HG02610 (cell line): ENCODE measurements around the gene TLK2.
"Not testable (repeated sequence)": the region's sequence is repeated elsewhere in the genome, so short reads cannot be mapped to it uniquely, and the experiment has no call there.

Experiments used
- ATAC-seq: cut with Tn5 transposase; IDR thresholded peaks from one replicate; pipeline ENCODE4 v1.9.1; 2021; ENCODE audit warnings: mild to moderate bottlenecking, moderate library complexity; ENCODE audit not compliant: unreplicated experiment

The TLK2 gene

GRCh38 chr17:62597920-62598319 is 119.3 kb downstream of the TLK2 start:
- ATAC-seq: no peak

- no peak for ATAC-seq
These were observed 121.5 kb downstream of the TLK2 start for GRCh38 chr17:62599964-62600657.

GRCh38 chr17:62600805-62601204 is 122.2 kb downstream of the TLK2 start:
- no peak for ATAC-seq

- no peak for ATAC-seq
These were observed 122.8 kb downstream of the TLK2 start for GRCh38 chr17:62601471-62601870.

GRCh38 chr17:62603783-62604182 is 125.2 kb downstream of the TLK2 start:
- not testable (repeated sequence) for ATAC-seq

- no peak for ATAC-seq
These were observed 127.0 kb downstream of the TLK2 start for GRCh38 chr17:62605588-62605987.

- no peak for ATAC-seq
These were observed 132.7 kb downstream of the TLK2 start for GRCh38 chr17:62611292-62611691.

GRCh38 chr17:62611728-62612127 is 133.1 kb downstream of the TLK2 start:
- ATAC-seq: no peak

- ATAC-seq: not testable (repeated sequence)
These were observed 133.7 kb downstream of the TLK2 start for GRCh38 chr17:62612289-62612688.

GRCh38 chr17:62613095-62613494 is 134.5 kb downstream of the TLK2 start:
- ATAC-seq: not testable (repeated sequence)

- no peak for ATAC-seq
These were observed 135.5 kb downstream of the TLK2 start for GRCh38 chr17:62614142-62614541.

GRCh38 chr17:62615503-62615902 is 136.9 kb downstream of the TLK2 start:
- no peak for ATAC-seq

- no peak for ATAC-seq
These were observed 138.6 kb downstream of the TLK2 start for GRCh38 chr17:62616993-62617893.

- ATAC-seq: no peak
These were observed 139.4 kb downstream of the TLK2 start for GRCh38 chr17:62617894-62618472.

- no peak for ATAC-seq
These were observed 140.2 kb downstream of the TLK2 start for GRCh38 chr17:62618647-62619416.

- ATAC-seq: no peak
These were observed 141.0 kb downstream of the TLK2 start for GRCh38 chr17:62619417-62620155.

GRCh38 chr17:62621223-62621622 is 142.6 kb downstream of the TLK2 start:
- no peak for ATAC-seq

- ATAC-seq: no peak
These were observed 146.7 kb downstream of the TLK2 start for GRCh38 chr17:62625184-62625869.

- ATAC-seq: no peak
These were observed 147.2 kb downstream of the TLK2 start for GRCh38 chr17:62625870-62626200.

GRCh38 chr17:62626719-62627218 is 148.1 kb downstream of the TLK2 start:
- no peak for ATAC-seq
